Measurements from ENCODE around the gene PABPC1L. TPM values are rescaled to one million over a fixed set of nuclear protein-coding genes. Genes with fewer than 3 reads are reported as not detected.

The PABPC1L gene
- total and polyA plus RNA-seq, 2 of the 13 experiments (the other 11 are each of a cell fraction or from before 2014, with no cell fraction given): 30.8 to 252 TPM

- TF ChIP-seq SKIL (CRISPR knock-in tag; IDR thresholded peaks at IDR 0.05; ENCODE audit: borderline replicate concordance) (no peak; the same call in 1 of the 2 replicates), ZBTB37 (CRISPR knock-in tag; IDR thresholded peaks at IDR 0.05) (no peak), ZFP62 (CRISPR knock-in tag; IDR thresholded peaks at IDR 0.05) (no peak), ZNF878 (CRISPR knock-in tag; IDR thresholded peaks at IDR 0.05) (no peak), PCBP2 (optimal IDR thresholded peaks at IDR 0.05; ENCODE audit: low read depth, low read length, poor library complexity, severe bottlenecking) (no peak), CAMTA2 (CRISPR knock-in tag; IDR thresholded peaks at IDR 0.05; ENCODE audit: borderline replicate concordance) (no peak), ZNF431 (CRISPR knock-in tag; IDR thresholded peaks at IDR 0.05; ENCODE audit: borderline replicate concordance, low read depth) (no peak), DNMT1 (CRISPR knock-in tag; IDR thresholded peaks at IDR 0.05) (no peak), TFDP2 (CRISPR knock-in tag; IDR thresholded peaks at IDR 0.05) (no peak; the same call in 1 of the 2 replicates), ETS1 (CRISPR knock-in tag; IDR thresholded peaks at IDR 0.05) (no peak), MXI1 (IDR thresholded peaks at IDR 0.05; ENCODE audit: borderline replicate concordance, low read depth, low read length) (0 out of 3 replicates have a peak, but pooled peaks have one; percentile 10), IKZF4 (CRISPR knock-in tag; IDR thresholded peaks at IDR 0.05; ENCODE audit: borderline replicate concordance, low read depth, not compliant biosample characterization) (no peak), HOXA5 (CRISPR knock-in tag; IDR thresholded peaks at IDR 0.05) (no peak), PAF1 (CRISPR knock-in tag; IDR thresholded peaks at IDR 0.05) (no peak), ARID5B (CRISPR knock-in tag; IDR thresholded peaks at IDR 0.05) (peak; percentile 93), ZFP91 (CRISPR knock-in tag; IDR thresholded peaks at IDR 0.05; ENCODE audit: borderline replicate concordance) (no peak), FOXC1 (CRISPR knock-in tag; IDR thresholded peaks at IDR 0.05; ENCODE audit: borderline replicate concordance) (no peak), NFE2L2 (IDR thresholded peaks at IDR 0.05; ENCODE audit: low read length) (no peak)
Observed at GRCh38 chr20:44896583-44896982, 13.3 kb upstream of the PABPC1L start (continued).

All from HepG2 (cell line).